ENCODE measurements around the gene CIC. TPM values are rescaled to one million over a fixed set of nuclear protein-coding genes. Genes with fewer than 3 reads are reported as not detected.

Gene CIC
- total and polyA plus RNA-seq, 4 experiments from 2014 or later, result 3.5 to 82.6 (median 81.6) TPM; not detected in 1

GRCh38 chr19:42233106-42233505 lies 35.9 kb upstream of the CIC start:
- ChIA-PET CTCF (ENCODE audit: partially characterized antibody) (interaction anchor here (1.0 to 1.4 kb wide), 2 partner anchors 16 to 63 kb away, joined by 3 read pairs; partner anchors contain the start of gene DEDD2), POLR2A (ENCODE audit: partially characterized antibody) (interaction anchor here (1.3 to 2.6 kb wide), 3 partner anchors 9 to 34 kb away, joined by 4 to 10 read pairs (median 4); partner anchors contain the start of genes GSK3A and ZNF526)
- H3K27ac Mint-ChIP-seq, result peak overlapping the region in 3 of 7 donors; percentile 50 to 75 (median 65)
- no peaks in the 10 kb centered on the region for H3K9me3 Mint-ChIP-seq
- Histone ChIP-seq H3K27me3 (ENCODE audit: insufficient read depth, low read length) (no peaks in the 10 kb centered on the region), H3K27ac (ENCODE audit: low read depth, low read length) (no peak overlapping the region), H3K36me3 (ENCODE audit: insufficient read depth, low read length) (peaks cover 69% of the 10 kb centered on the region), H3K4me3 (ENCODE audit: low read length in 2 of 2) (no peak overlapping the region), H3K4me1 (ENCODE audit: insufficient read depth, low read length) (peaks cover under 1% of the 10 kb centered on the region), H3K9me3 (ENCODE audit: control insufficient read depth in 1 of 2, low read length in 2 of 2) (no peaks in the 10 kb centered on the region)
- no peaks in the 10 kb centered on the region for H3K27me3 Mint-ChIP-seq
- intact Hi-C loops (cut with micrococcal nuclease), result no loop called here
- H3K4me3 Mint-ChIP-seq, result no peak overlapping the region
- H3K4me1 Mint-ChIP-seq, result peaks cover 2 to 10% (median 7%) of the 10 kb centered on the region in 4 donors
- peak in 1 of 5 donors; percentile 1 for DNase-seq
- H3K36me3 Mint-ChIP-seq, result peaks cover 35 to 75% of the 10 kb centered on the region in 2 donors

DNA sequence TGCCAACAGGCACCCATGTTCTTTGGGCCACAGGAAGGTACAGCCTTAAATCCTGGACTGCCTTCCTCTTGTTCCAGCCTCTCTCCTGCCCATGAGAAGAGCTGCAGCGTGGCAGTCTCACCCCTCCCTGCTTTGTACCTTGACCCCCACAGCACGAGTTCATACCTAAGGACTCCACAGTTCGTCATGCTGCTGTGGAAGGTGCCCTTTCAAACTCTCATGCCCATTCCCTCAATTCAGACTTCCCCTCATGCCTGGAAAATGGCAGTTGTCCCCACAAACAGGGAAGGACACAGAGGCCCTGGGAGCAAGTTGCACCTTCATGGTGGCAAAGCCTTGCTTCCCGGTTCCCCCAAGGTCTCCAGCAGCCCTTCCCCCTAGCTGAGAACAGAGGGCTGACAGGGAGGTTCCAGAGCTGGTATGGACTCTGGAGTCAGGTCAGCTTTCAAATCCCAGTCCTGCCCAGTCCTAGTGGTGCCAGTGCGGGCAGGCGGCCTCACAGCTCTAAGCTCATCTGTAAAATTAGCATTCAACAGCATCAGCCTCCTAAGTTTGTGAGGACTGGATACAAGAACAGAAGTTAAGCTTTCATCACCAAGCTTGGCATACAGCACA lies 35.3 kb upstream of the CIC start:
- Histone ChIP-seq H3K4me3 (ENCODE audit: low read length in 2 of 2) (no peak overlapping the region), H3K36me3 (ENCODE audit: insufficient read depth, low read length) (peaks cover 70% of the 10 kb centered on the region), H3K27ac (ENCODE audit: low read depth, low read length) (no peak overlapping the region), H3K27me3 (ENCODE audit: insufficient read depth, low read length) (no peaks in the 10 kb centered on the region), H3K4me1 (ENCODE audit: insufficient read depth, low read length) (no peaks in the 10 kb centered on the region), H3K9me3 (ENCODE audit: control insufficient read depth in 1 of 2, low read length in 2 of 2) (no peaks in the 10 kb centered on the region)
- intact Hi-C loops (cut with micrococcal nuclease), result no loop called here
- H3K27me3 Mint-ChIP-seq, result no peaks in the 10 kb centered on the region
- H3K27ac Mint-ChIP-seq, result peak overlapping the region in 5 of 7 donors; percentile 25 to 75 (median 50)
- peaks cover 2 to 10% (median 7%) of the 10 kb centered on the region in 4 donors for H3K4me1 Mint-ChIP-seq
- POLR2A ChIA-PET (ENCODE audit: partially characterized antibody), result interaction anchor here (1.4 to 2.6 kb wide), 3 partner anchors 9 to 101 kb away, joined by 5 to 10 read pairs (median 8); partner anchors contain the start of genes GSK3A and POU2F2
- CTCF ChIA-PET (ENCODE audit: partially characterized antibody), result interaction anchor here (1.0 to 1.4 kb wide), 3 partner anchors 17 to 132 kb away, joined by 3 read pairs; partner anchors contain the start of gene DEDD2
- no peak for DNase-seq
- H3K9me3 Mint-ChIP-seq, result no peaks in the 10 kb centered on the region
- no peak overlapping the region for H3K4me3 Mint-ChIP-seq
- H3K36me3 Mint-ChIP-seq, result peaks cover 35 to 71% of the 10 kb centered on the region in 2 donors

GRCh38 chr19:42234364-42234763 lies 34.7 kb upstream of the CIC start:
- intact Hi-C loops (cut with micrococcal nuclease), result no loop called here
- POLR2A ChIA-PET (ENCODE audit: partially characterized antibody), result interaction anchor here (1.4 to 2.6 kb wide), 3 partner anchors 8 to 102 kb away, joined by 5 to 10 read pairs (median 8); partner anchors contain the start of genes GSK3A and POU2F2
- Mint-ChIP-seq H3K27me3 (no peaks in the 10 kb centered on the region), H3K27ac (peak overlapping the region in 1 of 7 donors; percentile 29), H3K4me1 (peaks cover 6 to 16% (median 8%) of the 10 kb centered on the region in 4 donors), H3K9me3 (no peaks in the 10 kb centered on the region), H3K36me3 (peaks cover 34 to 71% of the 10 kb centered on the region in 2 donors), H3K4me3 (no peak overlapping the region)
- Histone ChIP-seq H3K4me3 (ENCODE audit: low read length in 2 of 2) (no peak overlapping the region), H3K4me1 (ENCODE audit: insufficient read depth, low read length) (peaks cover 6% of the 10 kb centered on the region), H3K27me3 (ENCODE audit: insufficient read depth, low read length) (no peaks in the 10 kb centered on the region), H3K36me3 (ENCODE audit: insufficient read depth, low read length) (peaks cover 70% of the 10 kb centered on the region), H3K27ac (ENCODE audit: low read depth, low read length) (no peak overlapping the region), H3K9me3 (ENCODE audit: control insufficient read depth in 1 of 2, low read length in 2 of 2) (no peaks in the 10 kb centered on the region)
- DNase-seq, result no peak
- CTCF ChIA-PET (ENCODE audit: partially characterized antibody), result interaction anchor here (0.8 to 1.4 kb wide), 3 partner anchors 14 to 132 kb away, joined by 3 to 4 read pairs (median 3); partner anchors contain the start of gene DEDD2

GRCh38 chr19:42235181-42235580 lies 33.9 kb upstream of the CIC start:
- no peak overlapping the region for H3K4me3 Mint-ChIP-seq
- peaks cover 8 to 24% (median 14%) of the 10 kb centered on the region in 4 donors for H3K4me1 Mint-ChIP-seq
- H3K9me3 ChIP-seq (ENCODE audit: control insufficient read depth in 1 of 2, low read length in 2 of 2), result no peaks in the 10 kb centered on the region
- H3K9me3 Mint-ChIP-seq, result peaks cover 0 to 2% (median 0%) of the 10 kb centered on the region in 8 donors
- peaks cover 12% of the 10 kb centered on the region for H3K4me1 ChIP-seq (ENCODE audit: insufficient read depth, low read length)
- peaks cover 28 to 70% of the 10 kb centered on the region in 2 donors for H3K36me3 Mint-ChIP-seq
- ChIA-PET POLR2A (ENCODE audit: partially characterized antibody) (interaction anchor here (0.9 to 2.8 kb wide), 3 partner anchors 13 to 36 kb away, joined by 3 to 7 read pairs (median 4); partner anchors contain the start of gene ZNF526), CTCF (ENCODE audit: partially characterized antibody) (interaction anchor here (0.6 to 1.9 kb wide), 4 partner anchors 9 to 126 kb away, joined by 3 to 5 read pairs (median 4); no protein-coding TSS in a partner anchor)
- peak overlapping the region in 1 of 7 donors; percentile 61 for H3K27ac Mint-ChIP-seq
- H3K27me3 Mint-ChIP-seq, result no peaks in the 10 kb centered on the region
- no peaks in the 10 kb centered on the region for H3K27me3 ChIP-seq (ENCODE audit: insufficient read depth, low read length)
- peaks cover 70% of the 10 kb centered on the region for H3K36me3 ChIP-seq (ENCODE audit: insufficient read depth, low read length)
- H3K4me3 ChIP-seq (ENCODE audit: low read length in 2 of 2), result no peak overlapping the region
- no peak for DNase-seq
- intact Hi-C loops (cut with micrococcal nuclease), result no loop called here
- no peak overlapping the region for H3K27ac ChIP-seq (ENCODE audit: low read depth, low read length)

- intact Hi-C loops (cut with micrococcal nuclease), result loop anchor here (5.0 kb wide), 1 partner anchor 183 kb away; no protein-coding TSS in a partner anchor
- peak overlapping the region; percentile 10 to 97 (median 83) for H3K27ac Mint-ChIP-seq
- peaks cover 9 to 43% of the 10 kb centered on the region in 2 donors for H3K36me3 Mint-ChIP-seq
- Histone ChIP-seq H3K27me3 (ENCODE audit: insufficient read depth, low read length) (no peaks in the 10 kb centered on the region), H3K4me1 (ENCODE audit: insufficient read depth, low read length) (peaks cover 41% of the 10 kb centered on the region), H3K4me3 (ENCODE audit: low read length in 2 of 2) (no peak overlapping the region), H3K9me3 (ENCODE audit: control insufficient read depth in 1 of 2, low read length in 2 of 2) (no peaks in the 10 kb centered on the region), H3K36me3 (ENCODE audit: insufficient read depth, low read length) (peaks cover 36% of the 10 kb centered on the region), H3K27ac (ENCODE audit: low read depth, low read length) (peak overlapping the region; percentile 23)
- ChIA-PET POLR2A (ENCODE audit: partially characterized antibody) (interaction anchor here (0.7 to 9.0 kb wide), 7 partner anchors 10 to 63 kb away, joined by 3 to 101 read pairs (median 4); partner anchors contain the start of genes DEDD2 and ZNF526), CTCF (ENCODE audit: partially characterized antibody) (interaction anchor here (1.1 to 2.8 kb wide), 5 partner anchors 39 to 107 kb away, joined by 3 to 10 read pairs (median 3); no protein-coding TSS in a partner anchor)
- no peak for DNase-seq
- peaks cover 21 to 57% (median 41%) of the 10 kb centered on the region in 4 donors for H3K4me1 Mint-ChIP-seq
- H3K9me3 Mint-ChIP-seq, result peaks cover 0 to 2% (median 0%) of the 10 kb centered on the region in 8 donors
- H3K4me3 Mint-ChIP-seq, result peak overlapping the region in 2 of 8 donors; percentile 61 to 72
- H3K27me3 Mint-ChIP-seq, result no peaks in the 10 kb centered on the region
These were observed 29.4 kb upstream of the CIC start for GRCh38 chr19:42239544-42240220.

GRCh38 chr19:42241279-42241678 lies 27.8 kb upstream of the CIC start:
- H3K4me3 Mint-ChIP-seq, result peak overlapping the region; percentile 82 to 91 (median 87)
- intact Hi-C loops (cut with micrococcal nuclease), result loop anchor here (5.0 kb wide), 1 partner anchor 181 kb away; no protein-coding TSS in a partner anchor
- Histone ChIP-seq H3K4me1 (ENCODE audit: insufficient read depth, low read length) (peaks cover 50% of the 10 kb centered on the region), H3K4me3 (ENCODE audit: low read length in 2 of 2) (peak overlapping the region in 1 of 2 donors; percentile 54), H3K9me3 (ENCODE audit: control insufficient read depth in 1 of 2, low read length in 2 of 2) (no peaks in the 10 kb centered on the region), H3K27ac (ENCODE audit: low read depth, low read length) (peak overlapping the region; percentile 89), H3K27me3 (ENCODE audit: insufficient read depth, low read length) (no peaks in the 10 kb centered on the region), H3K36me3 (ENCODE audit: insufficient read depth, low read length) (peaks cover 25% of the 10 kb centered on the region)
- H3K36me3 Mint-ChIP-seq, result peaks cover 6 to 32% of the 10 kb centered on the region in 2 donors
- peaks cover 0 to 2% (median 0%) of the 10 kb centered on the region in 8 donors for H3K9me3 Mint-ChIP-seq
- peaks cover 28 to 67% (median 51%) of the 10 kb centered on the region in 4 donors for H3K4me1 Mint-ChIP-seq
- POLR2A ChIA-PET (ENCODE audit: partially characterized antibody), result interaction anchor here (1.3 to 9.0 kb wide), 9 partner anchors 9 to 108 kb away, joined by 4 to 139 read pairs (median 22); partner anchors contain the start of genes CIC, DEDD2, ERF and POU2F2
- H3K27ac Mint-ChIP-seq, result peak overlapping the region; percentile 79 to 97 (median 89)
- DNase-seq, result no peak
- CTCF ChIA-PET (ENCODE audit: partially characterized antibody), result interaction anchor here (0.9 to 8.1 kb wide), 9 partner anchors 11 to 133 kb away, joined by 3 to 77 read pairs (median 4); partner anchors contain the start of genes POU2F2 and ZNF526
- H3K27me3 Mint-ChIP-seq, result no peaks in the 10 kb centered on the region
